ENCODE results near the gene RASGEF1C. TPM values are rescaled to one million over a fixed set of nuclear protein-coding genes. Genes with fewer than 3 reads are reported as not detected.

The RASGEF1C gene
- total and polyA plus RNA-seq, 4 donors, result 4.4 to 9.7 (median 7.2) TPM

GRCh38 chr5:180234271-180234670, 25.3 kb upstream of the RASGEF1C start:
- WGBS (ENCODE audit: insufficient coverage), result 89% methylated on average over 4 of the region's 15 CpGs

GRCh38 chr5:180233729-180234128, 24.7 kb upstream of the RASGEF1C start:
- no peak overlapping the region for H3K4me3 ChIP-seq (ENCODE audit: low read depth, low read length)
- WGBS (ENCODE audit: insufficient coverage), result 95% methylated on average over 10 of the region's 11 CpGs
- H3K27me3 ChIP-seq (ENCODE audit: control insufficient read depth, insufficient read depth, low read length), result no peaks in the 10 kb centered on the region
- no peak for DNase-seq (ENCODE audit: low read depth in 4 of 6, low spot score in 6 of 6)
- H3K36me3 ChIP-seq (ENCODE audit: control insufficient read depth, insufficient read depth, low read length), result peaks cover 22% of the 10 kb centered on the region
- no peaks in the 10 kb centered on the region for H3K9me3 ChIP-seq (ENCODE audit: control insufficient read depth, insufficient read depth, low read length)
- no peak overlapping the region for H3K27ac ChIP-seq (ENCODE audit: low read depth, low read length)
- H3K4me1 ChIP-seq (ENCODE audit: control insufficient read depth, insufficient read depth, low read length), result no peaks in the 10 kb centered on the region

More at GRCh38 chr5:180234271-180234670, 25.3 kb upstream of the RASGEF1C start:
- Histone ChIP-seq H3K36me3 (ENCODE audit: control insufficient read depth, insufficient read depth, low read length) (peaks cover 24% of the 10 kb centered on the region), H3K9me3 (ENCODE audit: control insufficient read depth, insufficient read depth, low read length) (no peaks in the 10 kb centered on the region), H3K4me3 (ENCODE audit: low read depth, low read length) (no peak overlapping the region), H3K27ac (ENCODE audit: low read depth, low read length) (no peak overlapping the region), H3K27me3 (ENCODE audit: control insufficient read depth, insufficient read depth, low read length) (no peaks in the 10 kb centered on the region), H3K4me1 (ENCODE audit: control insufficient read depth, insufficient read depth, low read length) (no peaks in the 10 kb centered on the region)
- DNase-seq (ENCODE audit: low read depth in 4 of 6, low spot score in 6 of 6), result no peak

GRCh38 chr5:180230017-180230416, 21.0 kb upstream of the RASGEF1C start:
- no peak overlapping the region for H3K27ac ChIP-seq (ENCODE audit: low read depth, low read length)
- H3K4me3 ChIP-seq (ENCODE audit: low read depth, low read length), result no peak overlapping the region
- DNase-seq (ENCODE audit: low read depth in 4 of 6, low spot score in 6 of 6), result no peak
- no peaks in the 10 kb centered on the region for H3K4me1 ChIP-seq (ENCODE audit: control insufficient read depth, insufficient read depth, low read length)
- H3K9me3 ChIP-seq (ENCODE audit: control insufficient read depth, insufficient read depth, low read length), result no peaks in the 10 kb centered on the region
- H3K36me3 ChIP-seq (ENCODE audit: control insufficient read depth, insufficient read depth, low read length), result peaks cover 16% of the 10 kb centered on the region
- 51% methylated on average over 7 of the region's 7 CpGs for WGBS (ENCODE audit: insufficient coverage)
- no peaks in the 10 kb centered on the region for H3K27me3 ChIP-seq (ENCODE audit: control insufficient read depth, insufficient read depth, low read length)

GRCh38 chr5:180222056-180222455, 13.0 kb upstream of the RASGEF1C start:
- no peak overlapping the region for H3K4me3 ChIP-seq (ENCODE audit: low read depth, low read length)
- no peak overlapping the region for H3K27ac ChIP-seq (ENCODE audit: low read depth, low read length)
- 85% methylated on average over 11 of the region's 11 CpGs for WGBS (ENCODE audit: insufficient coverage)
- H3K27me3 ChIP-seq (ENCODE audit: control insufficient read depth, insufficient read depth, low read length), result no peaks in the 10 kb centered on the region
- H3K9me3 ChIP-seq (ENCODE audit: control insufficient read depth, insufficient read depth, low read length), result no peaks in the 10 kb centered on the region
- no peaks in the 10 kb centered on the region for H3K4me1 ChIP-seq (ENCODE audit: control insufficient read depth, insufficient read depth, low read length)
- H3K36me3 ChIP-seq (ENCODE audit: control insufficient read depth, insufficient read depth, low read length), result peaks cover 5% of the 10 kb centered on the region
- no peak for DNase-seq (ENCODE audit: low read depth in 4 of 6, low spot score in 6 of 6)

- DNase-seq (ENCODE audit: low read depth in 4 of 6, low spot score in 6 of 6), result no peak
- peaks cover 1% of the 10 kb centered on the region for H3K9me3 ChIP-seq (ENCODE audit: control insufficient read depth, insufficient read depth, low read length)
- WGBS (ENCODE audit: insufficient coverage), result no CpG with 5 or more reads among the region's 5 CpGs
- H3K4me1 ChIP-seq (ENCODE audit: control insufficient read depth, insufficient read depth, low read length), result peaks cover 6% of the 10 kb centered on the region
- H3K27me3 ChIP-seq (ENCODE audit: control insufficient read depth, insufficient read depth, low read length), result no peaks in the 10 kb centered on the region
- H3K27ac ChIP-seq (ENCODE audit: low read depth, low read length), result no peak overlapping the region
- H3K4me3 ChIP-seq (ENCODE audit: low read depth, low read length), result no peak overlapping the region
- peaks cover 3% of the 10 kb centered on the region for H3K36me3 ChIP-seq (ENCODE audit: control insufficient read depth, insufficient read depth, low read length)
These were observed 8.8 kb upstream of the RASGEF1C start for GRCh38 chr5:180217797-180218196.

GRCh38 chr5:180216646-180217171, 7.7 kb upstream of the RASGEF1C start:
- no peak for DNase-seq (ENCODE audit: low read depth in 4 of 6, low spot score in 6 of 6)
- WGBS (ENCODE audit: insufficient coverage), result 92% methylated on average over 10 of the region's 15 CpGs
- Histone ChIP-seq H3K36me3 (ENCODE audit: control insufficient read depth, insufficient read depth, low read length) (no peaks in the 10 kb centered on the region), H3K9me3 (ENCODE audit: control insufficient read depth, insufficient read depth, low read length) (peaks cover 1% of the 10 kb centered on the region), H3K4me1 (ENCODE audit: control insufficient read depth, insufficient read depth, low read length) (peaks cover 11% of the 10 kb centered on the region), H3K27me3 (ENCODE audit: control insufficient read depth, insufficient read depth, low read length) (no peaks in the 10 kb centered on the region), H3K27ac (ENCODE audit: low read depth, low read length) (no peak overlapping the region), H3K4me3 (ENCODE audit: low read depth, low read length) (no peak overlapping the region)

GRCh38 chr5:180215783-180216630, 7.0 kb upstream of the RASGEF1C start:
- Histone ChIP-seq H3K36me3 (ENCODE audit: control insufficient read depth, insufficient read depth, low read length) (no peaks in the 10 kb centered on the region), H3K27ac (ENCODE audit: low read depth, low read length) (no peak overlapping the region), H3K4me1 (ENCODE audit: control insufficient read depth, insufficient read depth, low read length) (peaks cover 11% of the 10 kb centered on the region), H3K27me3 (ENCODE audit: control insufficient read depth, insufficient read depth, low read length) (no peaks in the 10 kb centered on the region), H3K4me3 (ENCODE audit: low read depth, low read length) (no peak overlapping the region), H3K9me3 (ENCODE audit: control insufficient read depth, insufficient read depth, low read length) (peaks cover 1% of the 10 kb centered on the region)
- DNase-seq (ENCODE audit: low read depth in 4 of 6, low spot score in 6 of 6), result no peak
- 91% methylated on average over 34 of the region's 34 CpGs for WGBS (ENCODE audit: insufficient coverage)

GRCh38 chr5:180214870-180215770, 6.1 kb upstream of the RASGEF1C start:
- Histone ChIP-seq H3K9me3 (ENCODE audit: control insufficient read depth, insufficient read depth, low read length) (peaks cover 1% of the 10 kb centered on the region), H3K4me3 (ENCODE audit: low read depth, low read length) (no peak overlapping the region), H3K27ac (ENCODE audit: low read depth, low read length) (no peak overlapping the region), H3K36me3 (ENCODE audit: control insufficient read depth, insufficient read depth, low read length) (no peaks in the 10 kb centered on the region), H3K27me3 (ENCODE audit: control insufficient read depth, insufficient read depth, low read length) (no peaks in the 10 kb centered on the region), H3K4me1 (ENCODE audit: control insufficient read depth, insufficient read depth, low read length) (peaks cover 11% of the 10 kb centered on the region)
- no peak for DNase-seq (ENCODE audit: low read depth in 4 of 6, low spot score in 6 of 6)
- 92% methylated on average over 17 of the region's 21 CpGs for WGBS (ENCODE audit: insufficient coverage)

GRCh38 chr5:180213657-180214207, 4.7 kb upstream of the RASGEF1C start:
- H3K4me3 ChIP-seq (ENCODE audit: low read depth, low read length), result no peak overlapping the region
- peaks cover 16% of the 10 kb centered on the region for H3K4me1 ChIP-seq (ENCODE audit: control insufficient read depth, insufficient read depth, low read length)
- DNase-seq (ENCODE audit: low read depth in 4 of 6, low spot score in 6 of 6), result no peak
- H3K36me3 ChIP-seq (ENCODE audit: control insufficient read depth, insufficient read depth, low read length), result no peaks in the 10 kb centered on the region
- peaks cover 1% of the 10 kb centered on the region for H3K9me3 ChIP-seq (ENCODE audit: control insufficient read depth, insufficient read depth, low read length)
- H3K27me3 ChIP-seq (ENCODE audit: control insufficient read depth, insufficient read depth, low read length), result no peaks in the 10 kb centered on the region
- H3K27ac ChIP-seq (ENCODE audit: low read depth, low read length), result no peak overlapping the region
- 89% methylated on average over 5 of the region's 5 CpGs for WGBS (ENCODE audit: insufficient coverage)

Data from spinal cord (tissue), 10 donors.